Mucosa of descending colon (tissue), 3 donors: ENCODE data around the gene C1orf21. TPM values are rescaled to one million over a fixed set of nuclear protein-coding genes. Genes with fewer than 3 reads are reported as not detected.
A peak's percentile ranks its signal among the peaks of the same experiment; 100 is the strongest.

ENCODE experiments used
- ATAC-seq: fragments of 200-7000 bp; cut with Tn5 transposase; one replicate; pipeline ENCODE4 v1.9.1; 2020; ENCODE audit warnings: mild to moderate bottlenecking, moderate library complexity
- DNase-seq, 3 donors: peaks; one replicate each; pipeline ENCODE4 v3.0.0-alpha.2; 2020
- H3K36me3 ChIP-seq: fragments of 200-600 bp; one replicate; pipeline ENCODE4 v1.8.0; 2021; ENCODE audit warnings: low read depth, mild to moderate bottlenecking
- H3K4me1 ChIP-seq: fragments of 200-600 bp; one replicate; pipeline ENCODE4 v1.8.0; 2021; ENCODE audit warnings: low read depth, mild to moderate bottlenecking
- H3K4me3 ChIP-seq: fragments of 200-600 bp; one replicate; pipeline ENCODE4 v1.8.0; 2021; ENCODE audit warnings: mild to moderate bottlenecking
- H3K9me3 ChIP-seq: fragments of 200-600 bp; one replicate; pipeline ENCODE4 v1.8.0; 2021; ENCODE audit warnings: mild to moderate bottlenecking
- CTCF ChIP-seq: fragments of 200-600 bp; IDR thresholded peaks from one replicate; pipeline ENCODE4 v1.8.0; 2022; ENCODE audit warnings: antibody characterized with exemption, mild to moderate bottlenecking
- intact Hi-C, 2 donors: fragments of 100-400 bp; cut with DNase I in 1 of 2; cut with micrococcal nuclease in 1 of 2; formaldehyde crosslinking; loops; one replicate each; pipeline versions ENCODE4 v1.11.0 to v1.11.1; 2022; cut with DNase I, micrococcal nuclease
- total RNA-seq, 3 donors: library from RNA; stranded (reverse); fragmentation: NEBNext Ultra II Directional in 2 of 3; extraction: Animal tissue kit (Norgen Biotek cat#: 25700) in 2 of 3; gene quantifications; one replicate each; pipeline versions ENCODE4 v1.2.1 to v1.2.4, GENCODE V29; 2021 to 2023
- donor health status: DM: no; HTN: no; CAD: no; lungs with moderate emphysema.
- donor health status: DM: no; HTN: no; CAD: no.
- donor health status: DM: no; HTN: yes; CAD: no.

The C1orf21 gene
- total RNA-seq, 3 donors from 2014 or later = 70.9 to 109 (median 96.8) TPM

DNA sequence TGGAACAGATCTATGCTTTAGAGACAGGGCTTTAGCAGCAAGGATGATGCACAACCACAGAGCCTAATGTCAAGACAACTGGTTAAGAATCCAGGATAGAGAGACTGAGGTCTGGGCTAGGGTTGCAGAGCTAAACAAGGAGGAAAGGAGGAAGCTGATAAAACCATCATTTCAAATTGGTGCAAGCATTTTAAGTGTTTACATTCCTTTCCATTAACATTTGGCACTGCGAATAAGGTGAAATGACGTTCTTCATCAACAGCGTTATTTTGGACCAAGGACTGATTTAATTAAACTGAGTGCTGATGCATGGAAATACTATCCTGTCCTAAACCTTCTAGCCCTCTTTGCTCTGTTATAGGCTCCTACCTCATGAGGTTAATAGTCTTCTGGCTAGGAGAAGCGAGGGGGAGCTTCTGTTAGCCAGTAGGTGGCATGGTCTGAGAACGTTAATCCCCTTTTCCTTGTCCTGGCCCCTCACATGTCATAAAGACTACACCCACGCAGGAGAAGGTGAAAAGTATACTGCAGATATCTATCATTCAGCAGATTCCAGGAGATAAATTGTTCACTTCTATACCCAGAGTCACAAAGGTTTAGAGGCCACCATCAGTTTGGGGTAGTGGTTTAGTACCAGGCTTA lies 7.6 kb upstream of the C1orf21 start:
- no peaks in the 10 kb centered on the region for H3K36me3 ChIP-seq
- H3K4me1 ChIP-seq = no peaks in the 10 kb centered on the region
- H3K9me3 ChIP-seq = no peaks in the 10 kb centered on the region
- DNase-seq (no peak), ATAC-seq (peak; percentile 22)
- H3K4me3 ChIP-seq = no peak overlapping the region
- intact Hi-C loops = no loop called here
- TF ChIP-seq CTCF = no peak

- intact Hi-C loops = no loop called here
Observed at GRCh38 chr1:184380468-184380867, 6.4 kb upstream of the C1orf21 start.

DNA sequence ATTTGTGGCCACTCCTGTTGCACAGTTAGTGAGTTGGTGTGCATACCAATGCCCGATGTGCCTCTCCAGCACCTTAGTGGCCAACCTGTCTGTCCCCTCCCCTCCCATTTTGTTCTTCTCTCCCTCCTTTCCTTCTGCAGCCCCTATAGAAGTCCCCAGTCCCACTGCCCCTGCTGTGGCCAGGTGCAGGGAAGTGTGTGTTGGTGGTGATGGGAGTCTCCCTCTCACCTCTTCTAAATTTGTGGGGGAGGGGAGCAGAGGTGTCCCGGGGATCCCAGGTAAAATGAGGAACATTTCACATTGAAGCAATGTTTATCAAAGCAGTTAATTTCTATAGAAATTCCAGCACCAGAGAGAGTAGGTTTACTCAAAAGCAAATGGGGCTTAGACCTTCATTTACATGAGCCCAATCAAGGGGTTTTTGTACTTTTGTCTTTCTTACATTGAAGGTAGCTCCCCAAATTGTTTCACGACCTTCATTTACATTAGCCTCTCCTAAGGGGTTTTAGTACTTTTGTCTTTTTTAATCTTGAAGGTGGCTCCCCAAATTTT lies 3.0 kb upstream of the C1orf21 start:
- intact Hi-C loops = no loop called here
- ATAC-seq = no peak
- Histone ChIP-seq H3K4me3 (no peak overlapping the region), H3K36me3 (no peaks in the 10 kb centered on the region), H3K4me1 (peaks cover 4% of the 10 kb centered on the region), H3K9me3 (no peaks in the 10 kb centered on the region)
- no peak for DNase-seq
- TF ChIP-seq CTCF = no peak

More at GRCh38 chr1:184380468-184380867, 6.4 kb upstream of the C1orf21 start:
- Histone ChIP-seq H3K4me1 (no peaks in the 10 kb centered on the region), H3K9me3 (no peaks in the 10 kb centered on the region), H3K4me3 (no peak overlapping the region), H3K36me3 (no peaks in the 10 kb centered on the region)
- no peak for TF ChIP-seq CTCF
- DNase-seq (no peak), ATAC-seq (peak; percentile 42)

DNA sequence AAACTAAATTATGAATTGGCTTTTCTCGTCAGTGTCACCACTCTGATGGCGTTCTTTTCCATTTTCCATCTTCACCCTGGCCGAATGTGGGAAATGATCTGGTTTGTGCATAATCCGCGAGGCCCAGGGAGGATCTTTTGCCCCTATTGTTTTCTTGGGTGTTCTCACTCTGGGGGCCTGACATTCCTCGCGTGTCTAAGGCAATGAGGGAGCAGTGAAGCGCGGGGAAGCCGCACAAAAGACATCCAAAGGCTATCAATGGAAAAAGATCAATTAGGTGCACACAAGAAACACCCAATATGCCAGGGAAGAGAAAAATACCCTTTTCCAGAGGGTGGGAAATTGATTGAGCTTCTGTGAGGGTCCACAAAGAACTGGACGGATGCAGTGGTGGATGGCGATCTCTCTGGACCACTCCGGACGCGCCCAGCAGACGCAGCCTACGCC lies 941 bp upstream of the C1orf21 start:
- H3K9me3 ChIP-seq = no peaks in the 10 kb centered on the region
- no peak for DNase-seq
- no peaks in the 10 kb centered on the region for H3K36me3 ChIP-seq
- no peak for TF ChIP-seq CTCF
- no peak for ATAC-seq
- H3K4me3 ChIP-seq = peak overlapping the region; percentile 82
- peaks cover 8% of the 10 kb centered on the region for H3K4me1 ChIP-seq
- intact Hi-C loops = no loop called here

DNA sequence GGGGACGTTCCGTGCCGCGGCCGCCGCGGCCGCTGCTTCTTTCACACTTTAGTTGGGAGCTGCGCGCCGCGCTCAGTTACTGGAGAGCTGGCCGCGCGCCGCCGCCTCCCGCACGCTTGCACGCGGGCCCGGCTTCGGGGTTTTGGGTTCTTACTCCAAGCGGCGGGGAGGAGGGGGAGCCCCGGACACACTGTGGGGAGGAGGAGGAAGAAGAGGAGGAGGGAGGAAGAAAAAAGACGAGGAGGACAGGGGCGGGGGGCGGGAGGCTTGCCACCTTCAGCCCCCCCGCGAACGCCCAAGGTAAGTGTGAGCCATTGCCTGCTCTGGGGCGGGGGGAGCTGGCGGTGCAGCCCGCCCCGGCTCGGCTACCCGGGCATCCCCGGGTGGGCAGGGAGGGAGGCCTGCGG lies 243 bp downstream of the C1orf21 start:
- H3K36me3 ChIP-seq = no peaks in the 10 kb centered on the region
- H3K4me1 ChIP-seq = peaks cover 11% of the 10 kb centered on the region
- intact Hi-C loops = no loop called here
- DNase-seq (no peak), ATAC-seq (no peak)
- H3K4me3 ChIP-seq = peak overlapping the region; percentile 82
- TF ChIP-seq CTCF = no peak
- no peaks in the 10 kb centered on the region for H3K9me3 ChIP-seq
